Thyroid gland (tissue), 4 donors: ENCODE data around the gene RSBN1. TPM values are rescaled to one million over a fixed set of nuclear protein-coding genes. Genes with fewer than 3 reads are reported as not detected.

Experiments used
- DNase-seq, 2 donors: peaks; one replicate each; pipeline ENCODE4 v3.0.0-alpha.2; 2019
- H3K27ac ChIP-seq, 3 donors: fragments of 200-600 bp; sonication (generic); 1 replicate in 2 of 3; 2 replicates in 1 of 3; pipeline ENCODE4 v1.5.1; 2016 to 2019; ENCODE audit warnings: mild to moderate bottlenecking in 1 of 3, moderate library complexity in 1 of 3
- H3K27me3 ChIP-seq: fragments of 200-600 bp; sonication (generic); one replicate; pipeline ENCODE4 v1.5.1; 2019
- H3K36me3 ChIP-seq, 2 donors: fragments of 200-600 bp; sonication (generic); one replicate each; pipeline ENCODE4 v1.5.1; 2016 to 2019
- H3K4me1 ChIP-seq, 2 donors: fragments of 200-600 bp; sonication (generic); one replicate each; pipeline ENCODE4 v1.5.1; 2017 to 2019
- H3K4me3 ChIP-seq, 3 donors: fragments of 200-600 bp; sonication (generic); replicated peaks in 1 of 3; 1 replicate in 2 of 3; 2 replicates in 1 of 3; pipeline ENCODE4 v1.5.1; 2016; ENCODE audit warnings: mild to moderate bottlenecking in 1 of 3
- H3K9me3 ChIP-seq: fragments of 200-600 bp; sonication (generic); one replicate; pipeline ENCODE4 v1.5.1; 2017
- POLR2A ChIP-seq, 2 donors: fragments of 450-650 bp; IDR thresholded peaks; one replicate each; pipeline ENCODE4 v1.6.1; 2017; ENCODE audit warnings: antibody characterized with exemption in 2 of 2, mild to moderate bottlenecking in 2 of 2, moderate library complexity in 1 of 2
- WGBS, 2 donors: methylation state at CpG; one replicate each; pipeline ENCODE4 v1.1.5; 2017; 5-methylcytosine and 5-hydroxymethylcytosine counted together
- intact Hi-C: fragments of 100-400 bp; cut with DNase I; formaldehyde crosslinking; loops from one replicate; pipeline ENCODE4 v1.15.1; 2023
- total RNA-seq, 4 donors: library from RNA; depleted of rRNA; stranded (reverse); fragments of >200 nt; gene quantifications; one replicate each; pipeline ENCODE4 v1.2.3, GENCODE V29; 2016
- TF ChIP-seq, protein P1 (sequence below), 6 experiments: fragments of 200-600 bp in 3 of 6; fragments of 450-650 bp in 3 of 6; sonication (generic) in 3 of 6; IDR thresholded peaks; one replicate each; pipeline ENCODE4 v1.5.1; 2016 to 2019; ENCODE audit warnings: antibody characterized with exemption in 6 of 6, mild to moderate bottlenecking in 2 of 6, inconsistent platforms in 1 of 6, moderate library complexity in 1 of 6

Gene RSBN1
- total RNA-seq, 4 donors from 2014 or later, result 23.7 to 31.5 (median 26.8) TPM

DNA sequence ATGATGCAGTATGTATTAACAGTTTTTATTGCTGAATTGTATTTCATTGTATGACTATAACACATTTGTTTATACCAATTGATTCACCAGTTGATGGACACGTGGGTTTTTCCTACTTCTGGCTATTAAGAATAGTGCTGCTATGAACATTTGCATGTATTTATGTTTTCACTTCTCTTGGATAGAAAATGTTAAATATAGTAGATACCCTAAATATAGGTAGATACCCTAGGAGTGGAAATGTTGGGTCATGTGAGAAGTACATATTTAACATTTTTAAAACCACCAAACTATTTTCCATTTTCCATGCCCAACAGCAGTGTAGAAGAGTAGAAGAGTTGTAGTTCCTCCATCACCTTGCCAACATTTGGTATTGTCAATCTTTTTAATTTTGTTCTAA, 60.8 kb downstream of the RSBN1 start:
- H3K4me3 ChIP-seq, result no peak overlapping the region
- WGBS, 2 donors, result 95% methylated on average over 1 of the region's 1 CpG
- H3K9me3 ChIP-seq, result no peaks in the 10 kb centered on the region
- intact Hi-C loops, result no loop called here
- peaks cover 0 to 12% of the 10 kb centered on the region in 2 donors for H3K36me3 ChIP-seq
- no peaks in the 10 kb centered on the region for H3K4me1 ChIP-seq
- H3K27me3 ChIP-seq, result no peaks in the 10 kb centered on the region
- TF ChIP-seq POLR2A (IDR thresholded peaks at IDR 0.05), result no peak
- TF ChIP-seq, protein P1, sequence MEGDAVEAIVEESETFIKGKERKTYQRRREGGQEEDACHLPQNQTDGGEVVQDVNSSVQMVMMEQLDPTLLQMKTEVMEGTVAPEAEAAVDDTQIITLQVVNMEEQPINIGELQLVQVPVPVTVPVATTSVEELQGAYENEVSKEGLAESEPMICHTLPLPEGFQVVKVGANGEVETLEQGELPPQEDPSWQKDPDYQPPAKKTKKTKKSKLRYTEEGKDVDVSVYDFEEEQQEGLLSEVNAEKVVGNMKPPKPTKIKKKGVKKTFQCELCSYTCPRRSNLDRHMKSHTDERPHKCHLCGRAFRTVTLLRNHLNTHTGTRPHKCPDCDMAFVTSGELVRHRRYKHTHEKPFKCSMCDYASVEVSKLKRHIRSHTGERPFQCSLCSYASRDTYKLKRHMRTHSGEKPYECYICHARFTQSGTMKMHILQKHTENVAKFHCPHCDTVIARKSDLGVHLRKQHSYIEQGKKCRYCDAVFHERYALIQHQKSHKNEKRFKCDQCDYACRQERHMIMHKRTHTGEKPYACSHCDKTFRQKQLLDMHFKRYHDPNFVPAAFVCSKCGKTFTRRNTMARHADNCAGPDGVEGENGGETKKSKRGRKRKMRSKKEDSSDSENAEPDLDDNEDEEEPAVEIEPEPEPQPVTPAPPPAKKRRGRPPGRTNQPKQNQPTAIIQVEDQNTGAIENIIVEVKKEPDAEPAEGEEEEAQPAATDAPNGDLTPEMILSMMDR (IDR thresholded peaks at IDR 0.05), result no peak
- no peak for DNase-seq
- no peak overlapping the region for H3K27ac ChIP-seq

- H3K9me3 ChIP-seq, result no peaks in the 10 kb centered on the region
- H3K27me3 ChIP-seq, result no peaks in the 10 kb centered on the region
- H3K36me3 ChIP-seq, result peaks cover 0 to 12% of the 10 kb centered on the region in 2 donors
- H3K27ac ChIP-seq, result no peak overlapping the region
- no peak for DNase-seq
- no peaks in the 10 kb centered on the region for H3K4me1 ChIP-seq
- no peak for TF ChIP-seq POLR2A (IDR thresholded peaks at IDR 0.05)
- TF ChIP-seq, protein P1 (IDR thresholded peaks at IDR 0.05), result no peak
- H3K4me3 ChIP-seq, result no peak overlapping the region
- intact Hi-C loops, result no loop called here
Measured at GRCh38 chr1:113751114-113751513, 61.2 kb downstream of the RSBN1 start.

DNA sequence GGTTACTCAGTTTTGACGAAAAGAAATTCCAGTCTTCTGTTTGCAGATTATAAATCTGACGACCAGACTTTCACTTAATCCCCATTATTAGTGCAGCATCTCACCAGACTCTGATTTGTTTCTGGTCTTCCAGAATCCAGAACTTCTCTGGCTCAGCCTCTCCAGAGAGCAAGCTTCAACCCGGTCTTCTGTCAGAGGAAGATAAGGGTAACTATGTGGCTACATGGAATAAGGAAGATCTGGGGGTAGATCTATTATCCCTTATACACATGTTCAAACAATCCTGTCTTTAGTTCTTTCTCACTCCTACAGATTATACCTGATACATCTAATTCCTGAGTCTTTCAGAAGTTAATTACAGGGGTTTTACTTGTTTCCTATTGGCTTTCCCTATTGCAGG, 62.9 kb downstream of the RSBN1 start:
- no peaks in the 10 kb centered on the region for H3K27me3 ChIP-seq
- H3K27ac ChIP-seq, result no peak overlapping the region
- DNase-seq, result no peak
- H3K4me1 ChIP-seq, result no peaks in the 10 kb centered on the region
- H3K36me3 ChIP-seq, result peaks cover 0 to 12% of the 10 kb centered on the region in 2 donors
- WGBS, 2 donors, result 88 to 95% methylated on average over 3 of the region's 3 CpGs
- intact Hi-C loops, result no loop called here
- H3K4me3 ChIP-seq, result no peak overlapping the region
- no peaks in the 10 kb centered on the region for H3K9me3 ChIP-seq
- no peak for TF ChIP-seq POLR2A (IDR thresholded peaks at IDR 0.05)
- TF ChIP-seq, protein P1 (IDR thresholded peaks at IDR 0.05), result no peak

- Histone ChIP-seq H3K9me3 (no peaks in the 10 kb centered on the region), H3K27ac (no peak overlapping the region), H3K36me3 (peaks cover 0 to 4% of the 10 kb centered on the region in 2 donors), H3K27me3 (no peaks in the 10 kb centered on the region), H3K4me1 (no peaks in the 10 kb centered on the region), H3K4me3 (no peak overlapping the region)
- TF ChIP-seq POLR2A (IDR thresholded peaks at IDR 0.05), result no peak
- TF ChIP-seq, protein P1 (IDR thresholded peaks at IDR 0.05), result no peak
- 90 to 92% methylated on average over 1 of the region's 1 CpG for WGBS, 2 donors
- no peak for DNase-seq
- intact Hi-C loops, result no loop called here
Measured at GRCh38 chr1:113747376-113747775, 64.9 kb downstream of the RSBN1 start.

DNA sequence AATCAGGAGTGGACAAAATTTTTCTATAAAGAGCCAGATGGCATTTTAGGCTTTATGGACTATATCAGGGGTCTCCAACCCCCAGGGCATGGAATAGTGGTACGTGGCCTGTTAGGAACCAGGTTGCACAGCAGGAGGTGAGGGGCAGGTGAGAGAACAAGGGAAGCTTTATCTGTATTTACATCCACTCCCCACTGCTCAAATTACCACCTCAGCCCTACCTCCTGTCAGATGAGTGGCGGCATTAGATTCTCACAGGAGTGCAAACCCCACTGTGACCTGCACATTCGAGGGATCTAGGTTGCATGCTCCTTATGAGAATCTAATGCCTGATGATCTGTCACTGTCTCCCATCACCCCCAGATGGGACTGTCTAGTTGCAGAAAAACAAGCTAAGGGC, 66.9 kb downstream of the RSBN1 start:
- H3K4me1 ChIP-seq, result no peaks in the 10 kb centered on the region
- peaks cover 0 to 4% of the 10 kb centered on the region in 2 donors for H3K36me3 ChIP-seq
- TF ChIP-seq, protein P1 (IDR thresholded peaks at IDR 0.05), result no peak
- TF ChIP-seq POLR2A (IDR thresholded peaks at IDR 0.05), result no peak
- H3K27me3 ChIP-seq, result no peaks in the 10 kb centered on the region
- 78 to 80% methylated on average over 3 of the region's 3 CpGs for WGBS, 2 donors
- H3K9me3 ChIP-seq, result no peaks in the 10 kb centered on the region
- H3K27ac ChIP-seq, result no peak overlapping the region
- intact Hi-C loops, result no loop called here
- H3K4me3 ChIP-seq, result no peak overlapping the region
- DNase-seq, result no peak
